Measurements from ENCODE around the gene EWSR1. TPM values are rescaled to one million over a fixed set of nuclear protein-coding genes. Genes with fewer than 3 reads are reported as not detected.

The EWSR1 gene
- total and polyA plus RNA-seq, 2 of the 4 experiments (the other 2 are of a cell fraction), result 243 to 518 TPM

DNA sequence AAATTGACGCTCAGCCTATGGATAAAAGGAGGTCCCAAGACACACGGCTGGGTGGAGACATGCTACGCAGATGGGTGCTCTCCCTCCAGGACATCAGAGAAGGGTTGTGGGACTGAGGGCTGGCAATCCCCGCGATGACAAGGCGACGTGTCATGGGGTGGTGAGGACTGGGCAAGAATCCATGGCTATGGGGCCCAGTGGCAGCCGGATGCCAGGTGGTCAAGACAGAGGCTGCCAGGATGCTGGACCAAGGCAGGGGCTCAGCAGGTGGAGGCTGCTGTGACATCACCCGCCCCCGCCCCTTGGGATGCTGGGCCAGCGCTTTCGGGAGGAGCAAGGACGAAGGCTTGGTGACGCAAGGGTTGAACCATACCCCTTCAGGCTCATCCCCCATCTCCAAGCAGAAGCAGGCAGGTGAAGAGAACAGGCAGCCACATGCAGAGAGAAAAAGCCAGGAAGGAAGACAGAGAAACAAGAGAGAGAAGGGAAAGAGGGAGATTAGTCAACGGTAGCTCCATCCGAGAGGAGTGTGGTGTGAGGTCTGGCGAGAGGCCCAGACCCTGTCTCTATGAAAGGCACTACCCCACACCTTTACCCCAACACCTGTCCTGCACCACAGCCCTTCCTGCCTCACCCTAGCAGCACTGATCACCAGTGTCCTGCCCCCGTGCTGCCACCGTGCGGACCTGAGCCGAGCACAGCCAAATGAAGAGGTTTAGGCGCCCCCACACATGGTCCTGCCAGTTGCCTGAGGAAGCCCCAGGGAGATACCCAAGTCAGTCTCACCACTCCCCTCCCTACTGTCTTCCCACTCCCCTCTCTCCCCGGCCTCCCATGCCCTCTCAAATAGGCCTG, 71.5 kb downstream of the EWSR1 start (continued):
- TF ChIP-seq, protein P1, sequence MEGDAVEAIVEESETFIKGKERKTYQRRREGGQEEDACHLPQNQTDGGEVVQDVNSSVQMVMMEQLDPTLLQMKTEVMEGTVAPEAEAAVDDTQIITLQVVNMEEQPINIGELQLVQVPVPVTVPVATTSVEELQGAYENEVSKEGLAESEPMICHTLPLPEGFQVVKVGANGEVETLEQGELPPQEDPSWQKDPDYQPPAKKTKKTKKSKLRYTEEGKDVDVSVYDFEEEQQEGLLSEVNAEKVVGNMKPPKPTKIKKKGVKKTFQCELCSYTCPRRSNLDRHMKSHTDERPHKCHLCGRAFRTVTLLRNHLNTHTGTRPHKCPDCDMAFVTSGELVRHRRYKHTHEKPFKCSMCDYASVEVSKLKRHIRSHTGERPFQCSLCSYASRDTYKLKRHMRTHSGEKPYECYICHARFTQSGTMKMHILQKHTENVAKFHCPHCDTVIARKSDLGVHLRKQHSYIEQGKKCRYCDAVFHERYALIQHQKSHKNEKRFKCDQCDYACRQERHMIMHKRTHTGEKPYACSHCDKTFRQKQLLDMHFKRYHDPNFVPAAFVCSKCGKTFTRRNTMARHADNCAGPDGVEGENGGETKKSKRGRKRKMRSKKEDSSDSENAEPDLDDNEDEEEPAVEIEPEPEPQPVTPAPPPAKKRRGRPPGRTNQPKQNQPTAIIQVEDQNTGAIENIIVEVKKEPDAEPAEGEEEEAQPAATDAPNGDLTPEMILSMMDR (conservative IDR thresholded peaks at IDR 0.05; ENCODE audit: low read depth, low read length), result no peak

DNA sequence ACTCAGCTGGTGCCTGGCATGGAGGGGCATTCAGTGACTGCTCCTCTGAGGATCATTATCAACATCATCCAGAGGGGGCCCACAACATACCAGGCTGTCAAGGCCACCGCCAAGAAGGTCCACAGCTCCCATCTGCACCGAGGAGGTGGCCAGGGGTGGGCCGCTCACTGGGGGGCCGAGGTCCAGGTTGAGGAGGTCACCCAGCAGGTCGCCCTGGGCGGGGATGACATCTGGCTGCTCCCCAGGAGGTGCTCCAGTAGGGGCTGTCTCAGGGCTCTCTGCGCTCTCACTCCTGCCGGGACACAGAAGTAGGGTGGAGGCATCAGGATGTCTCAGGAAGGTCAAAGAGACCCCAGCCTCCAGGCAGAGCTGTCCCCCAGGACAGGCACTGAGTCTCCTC, 72.5 kb downstream of the EWSR1 start:
- dilution Hi-C loops (cut with HindIII; ENCODE audit: low sequenced_read_pairs, unreplicated experiment) (no loop called here), in situ Hi-C loops (cut with MboI; ENCODE audit: low sequenced_read_pairs) (no loop called here), intact Hi-C loops (cut with micrococcal nuclease) (no loop called here)
- no peak for TF ChIP-seq MXI1 (IDR thresholded peaks at IDR 0.05; ENCODE audit: borderline replicate concordance, low read depth, low read length)
- TF ChIP-seq MAZ (IDR thresholded peaks at IDR 0.05; ENCODE audit: borderline replicate concordance, low read depth, low read length), result no peak
- TF ChIP-seq CHD1 (IDR thresholded peaks at IDR 0.05; ENCODE audit: low read depth, low read length), result no peak
- TF ChIP-seq, protein P2, sequence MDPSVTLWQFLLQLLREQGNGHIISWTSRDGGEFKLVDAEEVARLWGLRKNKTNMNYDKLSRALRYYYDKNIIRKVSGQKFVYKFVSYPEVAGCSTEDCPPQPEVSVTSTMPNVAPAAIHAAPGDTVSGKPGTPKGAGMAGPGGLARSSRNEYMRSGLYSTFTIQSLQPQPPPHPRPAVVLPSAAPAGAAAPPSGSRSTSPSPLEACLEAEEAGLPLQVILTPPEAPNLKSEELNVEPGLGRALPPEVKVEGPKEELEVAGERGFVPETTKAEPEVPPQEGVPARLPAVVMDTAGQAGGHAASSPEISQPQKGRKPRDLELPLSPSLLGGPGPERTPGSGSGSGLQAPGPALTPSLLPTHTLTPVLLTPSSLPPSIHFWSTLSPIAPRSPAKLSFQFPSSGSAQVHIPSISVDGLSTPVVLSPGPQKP (IDR thresholded peaks at IDR 0.05; ENCODE audit: borderline replicate concordance, low read depth, low read length), result no peak
- no peak overlapping the region for H3K4me3 ChIP-seq (ENCODE audit: insufficient read depth, low read depth, low read length)
- H3K23ac ChIP-seq (ENCODE audit: low read depth, low read length), result no peak overlapping the region
- H3K9me1 ChIP-seq (ENCODE audit: insufficient read depth, low read length), result no peaks in the 10 kb centered on the region
- no peaks in the 10 kb centered on the region for H3K79me1 ChIP-seq (ENCODE audit: low read depth in 1 of 2, low read length in 2 of 2)
- H3K27ac ChIP-seq (ENCODE audit: insufficient read depth, low read length), result no peak overlapping the region
- no peak overlapping the region for H2BK5ac ChIP-seq (ENCODE audit: low read depth, low read length, poor library complexity, severe bottlenecking)
- H3K4me2 ChIP-seq (ENCODE audit: low read depth, low read length), result no peak overlapping the region
- H3K4me1 ChIP-seq (ENCODE audit: control insufficient read depth, insufficient read depth, low read length), result no peaks in the 10 kb centered on the region
- no peaks in the 10 kb centered on the region for H3K9me3 ChIP-seq (ENCODE audit: control insufficient read depth, insufficient read depth, low read length)
- WGBS, 2 experiments (ENCODE audit: extremely low coverage in 2 of 2, insufficient read length in 1 of 2), result 100% methylated on average over 1 of the region's 8 CpGs; no CpG with 5 or more reads in 1 of the 2 experiments
- BruUV-seq (replicated peaks), result no TSS peak
- H2AK9ac ChIP-seq (replicated peaks; ENCODE audit: low read depth, low read length, poor library complexity), result no peak overlapping the region
- no peak overlapping the region for H4K5ac ChIP-seq (ENCODE audit: low read depth, low read length)
- no peak overlapping the region for H3K14ac ChIP-seq (replicated peaks; ENCODE audit: low read depth, low read length)
- H3K9ac ChIP-seq (ENCODE audit: low read depth, low read length), result no peak overlapping the region
- peaks cover 11% of the 10 kb centered on the region for H4K20me1 ChIP-seq (ENCODE audit: insufficient read depth, low read length)
- H3K56ac ChIP-seq (ENCODE audit: extremely low read depth, insufficient read depth, low read length), result no peak overlapping the region
- H2BK15ac ChIP-seq (ENCODE audit: low read depth, low read length), result no peak overlapping the region
- H2AFZ ChIP-seq (replicated peaks; ENCODE audit: low read length, poor library complexity), result no peak overlapping the region
- CTCF ChIA-PET, result no interaction called here
- POLR2A ChIA-PET (ENCODE audit: unreplicated experiment), result no interaction called here
- no peak overlapping the region for H3K18ac ChIP-seq (ENCODE audit: low read depth, low read length)
- DNase-seq (no peak), ATAC-seq (ENCODE audit: low read depth) (no peak)
- H4K8ac ChIP-seq (ENCODE audit: low read depth in 2 of 2, low read length in 2 of 2), result no peak overlapping the region
- H3K27me3 ChIP-seq (ENCODE audit: control insufficient read depth, insufficient read depth, low read length), result no peaks in the 10 kb centered on the region
- H2AK5ac ChIP-seq (ENCODE audit: low read depth, low read length), result no peak overlapping the region
- no peak overlapping the region for H2BK20ac ChIP-seq (ENCODE audit: low read depth, low read length)
- no peak overlapping the region for H2BK120ac ChIP-seq (ENCODE audit: low read depth, low read length)
- no peak overlapping the region for H3K4ac ChIP-seq (ENCODE audit: low read depth, low read length)
- peaks cover 55% of the 10 kb centered on the region for H3K36me3 ChIP-seq (ENCODE audit: control insufficient read depth, insufficient read depth, low read length)
- H4K91ac ChIP-seq (ENCODE audit: insufficient read depth, low read depth, low read length), result no peak overlapping the region

Data from IMR-90 (cell line).